Hepatocyte (in vitro differentiated cells): ENCODE data around the gene RGS14. TPM values are rescaled to one million over a fixed set of nuclear protein-coding genes. Genes with fewer than 3 reads are reported as not detected.
A peak's percentile ranks its signal among the peaks of the same experiment; 100 is the strongest.

Experiments
- DNase-seq: peaks from one replicate; pipeline ENCODE4 v3.0.0-alpha.2; 2016; ENCODE audit warnings: low spot score
- H2AFZ ChIP-seq: fragments of 200-600 bp; sonication (generic); 2 replicates; pipeline ENCODE4 v1.6.0; 2016; ENCODE audit warnings: antibody characterized with exemption, mild to moderate bottlenecking
- H3K27ac ChIP-seq: fragments of 200-600 bp; sonication (generic); 2 replicates; pipeline ENCODE4 v1.5.1; 2016; ENCODE audit warnings: mild to moderate bottlenecking
- H3K27me3 ChIP-seq: fragments of 200-600 bp; sonication (generic); 2 replicates; pipeline ENCODE4 v1.6.1; 2016
- H3K36me3 ChIP-seq: fragments of 200-600 bp; sonication (generic); replicated peaks from 2 replicates; pipeline ENCODE4 v1.5.1; 2016; ENCODE audit warnings: low read depth; ENCODE audit not compliant: insufficient read depth
- H3K4me1 ChIP-seq: fragments of 200-600 bp; sonication (generic); 2 replicates; pipeline ENCODE4 v1.5.1; 2016; ENCODE audit warnings: mild to moderate bottlenecking, moderate library complexity; ENCODE audit not compliant: insufficient read depth
- H3K4me2 ChIP-seq: fragments of 200-600 bp; sonication (generic); 2 replicates; pipeline ENCODE4 v1.6.0; 2016
- H3K4me3 ChIP-seq: fragments of 200-600 bp; sonication (generic); 2 replicates; pipeline ENCODE4 v1.5.1; 2016; ENCODE audit warnings: mild to moderate bottlenecking
- H3K79me2 ChIP-seq: fragments of 200-600 bp; sonication (generic); 2 replicates; pipeline ENCODE4 v1.6.0; 2017; ENCODE audit warnings: mild to moderate bottlenecking
- H3K9me2 ChIP-seq: fragments of 200-600 bp; sonication (generic); replicated peaks from 2 replicates; pipeline ENCODE4 v1.6.0; 2017; ENCODE audit warnings: mild to moderate bottlenecking; ENCODE audit not compliant: insufficient read depth
- H3K9me3 ChIP-seq: fragments of 200-600 bp; sonication (generic); 2 replicates; pipeline ENCODE4 v1.5.1; 2016; ENCODE audit warnings: low read depth, mild to moderate bottlenecking
- H4K20me1 ChIP-seq: fragments of 200-600 bp; sonication (generic); 2 replicates; pipeline ENCODE4 v1.6.0; 2016; ENCODE audit warnings: mild to moderate bottlenecking; ENCODE audit not compliant: insufficient read depth, poor library complexity, severe bottlenecking
- CTCF ChIP-seq: fragments of 200-600 bp; sonication (generic); IDR thresholded peaks from 2 replicates; pipeline ENCODE4 v1.5.1; 2016; ENCODE audit warnings: antibody characterized with exemption, mild to moderate bottlenecking; ENCODE audit not compliant: poor library complexity
- EZH2 ChIP-seq: fragments of 200-600 bp; sonication (generic); IDR thresholded peaks from 2 replicates; pipeline ENCODE4 v1.6.1; 2016; ENCODE audit warnings: antibody characterized with exemption, mild to moderate bottlenecking, borderline replicate concordance
- EZH2phosphoT487 ChIP-seq: fragments of 200-600 bp; sonication (generic); IDR thresholded peaks from one replicate; pipeline ENCODE4 v1.6.1; 2018; ENCODE audit warnings: antibody characterized with exemption, mild to moderate bottlenecking, low read depth, moderate library complexity; ENCODE audit not compliant: unreplicated experiment, severe bottlenecking
- WGBS: methylation state at CpG from one replicate; pipeline ENCODE4 v1.1.6; 2016; ENCODE audit warnings: low lambda C conversion rate; ENCODE audit errors: missing lambda C conversion rate; 5-methylcytosine and 5-hydroxymethylcytosine counted together
- polyA plus RNA-seq: library from polyadenylated mRNA; unstranded; fragments of >200 nt; fragmentation: Nextera tagmentation; extraction: Ambion mirVana; gene quantifications from 2 replicates; pipeline ENCODE4 v1.2.1, GENCODE V29; 2016
- total RNA-seq: library from RNA; depleted of rRNA; stranded (reverse); fragments of >200 nt; gene quantifications from 2 replicates; pipeline ENCODE4 v1.2.3, GENCODE V29; 2014

Gene RGS14
- total and polyA plus RNA-seq, 2 experiments from 2014 or later, result 36.5 to 37.0 TPM

- H3K4me3 ChIP-seq, result no peak overlapping the region
- TF ChIP-seq CTCF, result no peak
- TF ChIP-seq EZH2, result no peak
- TF ChIP-seq EZH2phosphoT487, result no peak
- no peak overlapping the region for H3K4me2 ChIP-seq
- no peak overlapping the region for H2AFZ ChIP-seq
- 88% methylated on average over 11 of the region's 11 CpGs for WGBS
- H3K9me3 ChIP-seq, result no peaks in the 10 kb centered on the region
- no peaks in the 10 kb centered on the region for H3K36me3 ChIP-seq
- H3K27ac ChIP-seq, result peak overlapping the region; percentile 45
- H3K9me2 ChIP-seq, result no peaks in the 10 kb centered on the region
- no peak for DNase-seq
- peaks cover 5% of the 10 kb centered on the region for H3K79me2 ChIP-seq
- H3K4me1 ChIP-seq, result peaks cover 16% of the 10 kb centered on the region
- no peaks in the 10 kb centered on the region for H4K20me1 ChIP-seq
- H3K27me3 ChIP-seq, result no peaks in the 10 kb centered on the region
Observed at GRCh38 chr5:177369645-177370440, 12.1 kb downstream of the RGS14 start.

- no peaks in the 10 kb centered on the region for H3K27me3 ChIP-seq
- H3K27ac ChIP-seq, result peak overlapping the region; percentile 73
- 6% methylated on average over 23 of the region's 42 CpGs for WGBS
- H3K79me2 ChIP-seq, result peaks cover 5% of the 10 kb centered on the region
- no peaks in the 10 kb centered on the region for H4K20me1 ChIP-seq
- TF ChIP-seq EZH2phosphoT487, result no peak
- TF ChIP-seq CTCF, result peak; percentile 71
- peaks cover 15% of the 10 kb centered on the region for H3K4me1 ChIP-seq
- H3K4me2 ChIP-seq, result peak overlapping the region; percentile 89
- DNase-seq, result peak; percentile 97
- H2AFZ ChIP-seq, result no peak overlapping the region
- no peaks in the 10 kb centered on the region for H3K9me3 ChIP-seq
- peak overlapping the region; percentile 70 for H3K4me3 ChIP-seq
- no peaks in the 10 kb centered on the region for H3K9me2 ChIP-seq
- no peaks in the 10 kb centered on the region for H3K36me3 ChIP-seq
Observed at GRCh38 chr5:177370488-177371119, 12.9 kb downstream of the RGS14 start.

- TF ChIP-seq CTCF, result no peak
- TF ChIP-seq EZH2, result no peak
- TF ChIP-seq EZH2phosphoT487, result no peak
- peak overlapping the region; percentile 70 for H3K4me3 ChIP-seq
- peak overlapping the region; percentile 82 for H2AFZ ChIP-seq
- H3K4me1 ChIP-seq, result peaks cover 7% of the 10 kb centered on the region
- H3K27ac ChIP-seq, result peak overlapping the region; percentile 73
- no peak for DNase-seq
- H3K9me3 ChIP-seq, result no peaks in the 10 kb centered on the region
- no peaks in the 10 kb centered on the region for H3K9me2 ChIP-seq
- no peaks in the 10 kb centered on the region for H4K20me1 ChIP-seq
- peaks cover 5% of the 10 kb centered on the region for H3K79me2 ChIP-seq
- peak overlapping the region; percentile 89 for H3K4me2 ChIP-seq
- 57% methylated on average over 19 of the region's 26 CpGs for WGBS
- H3K36me3 ChIP-seq, result no peaks in the 10 kb centered on the region
- no peaks in the 10 kb centered on the region for H3K27me3 ChIP-seq
Observed at GRCh38 chr5:177371120-177372033, 13.7 kb downstream of the RGS14 start.
